HG03460 (cell line): ENCODE data around the gene RFNG.

Experiments
- ATAC-seq: cut with Tn5 transposase; IDR thresholded peaks from one replicate; pipeline ENCODE4 v1.9.1; 2021; ENCODE audit not compliant: unreplicated experiment

Gene RFNG

DNA sequence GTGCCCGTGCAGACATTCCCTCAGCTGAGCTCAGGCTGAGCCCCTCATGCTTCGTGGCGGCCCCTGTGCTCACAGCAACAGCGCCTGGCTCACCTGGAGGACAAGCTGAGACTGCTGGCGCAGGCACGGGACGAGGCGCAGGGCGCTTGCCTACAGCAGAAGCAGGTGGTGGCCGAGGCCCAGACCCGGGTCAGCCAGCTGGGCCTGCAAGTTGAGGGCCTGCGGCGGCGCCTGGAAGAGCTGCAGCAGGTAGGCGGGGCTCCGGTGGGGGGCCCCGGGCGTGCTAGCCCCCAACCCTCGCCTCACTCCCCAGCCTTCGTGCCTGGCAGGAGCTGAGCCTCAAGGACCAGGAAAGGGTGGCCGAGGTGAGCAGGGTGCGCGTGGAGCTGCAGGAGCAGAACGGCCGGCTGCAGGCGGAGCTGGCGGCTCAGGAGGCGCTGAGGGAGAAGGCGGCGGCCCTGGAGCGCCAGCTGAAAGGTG is 21.6 kb downstream of the RFNG start:
- ATAC-seq: no peak

DNA sequence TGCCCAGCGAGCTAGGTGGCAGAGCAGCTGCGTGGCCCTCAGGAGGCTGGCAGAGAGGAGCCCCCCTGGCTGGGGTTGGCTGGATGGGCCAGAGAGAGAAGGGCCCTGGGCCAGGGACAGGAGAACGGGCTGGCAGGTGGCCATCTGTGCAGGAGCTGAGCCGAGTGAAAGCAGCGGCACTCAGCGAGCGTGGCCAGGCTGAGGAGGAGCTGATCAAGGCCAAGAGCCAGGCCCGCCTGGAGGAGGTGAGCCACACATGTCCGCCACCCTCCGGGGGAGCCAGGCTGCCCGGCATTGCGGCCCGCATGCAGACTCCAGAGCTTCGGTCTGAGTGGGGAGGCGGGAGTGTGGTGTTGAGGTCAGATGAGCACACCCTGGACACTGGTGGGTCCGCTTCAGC is 22.2 kb downstream of the RFNG start:
- no peak for ATAC-seq

DNA sequence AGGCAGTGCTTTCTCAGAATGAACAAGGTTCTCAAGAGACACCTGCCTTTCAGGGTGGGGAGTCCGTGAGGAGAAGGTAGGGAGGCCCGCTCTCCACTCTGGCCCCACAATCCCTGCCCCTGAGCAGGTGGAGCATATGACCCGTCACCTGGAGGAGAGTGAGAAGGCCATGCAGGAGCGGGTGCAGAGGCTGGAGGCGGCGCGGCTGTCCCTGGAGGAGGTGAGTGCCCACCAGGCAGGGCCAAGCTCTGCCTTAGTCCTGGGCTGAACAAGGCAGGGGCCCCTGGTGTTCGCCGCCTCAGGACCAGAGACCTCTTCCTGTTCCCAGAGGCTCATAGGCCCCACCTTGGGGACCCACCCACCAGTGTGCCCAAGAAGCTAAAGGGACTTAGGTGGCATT is 22.6 kb downstream of the RFNG start:
- no peak for ATAC-seq

DNA sequence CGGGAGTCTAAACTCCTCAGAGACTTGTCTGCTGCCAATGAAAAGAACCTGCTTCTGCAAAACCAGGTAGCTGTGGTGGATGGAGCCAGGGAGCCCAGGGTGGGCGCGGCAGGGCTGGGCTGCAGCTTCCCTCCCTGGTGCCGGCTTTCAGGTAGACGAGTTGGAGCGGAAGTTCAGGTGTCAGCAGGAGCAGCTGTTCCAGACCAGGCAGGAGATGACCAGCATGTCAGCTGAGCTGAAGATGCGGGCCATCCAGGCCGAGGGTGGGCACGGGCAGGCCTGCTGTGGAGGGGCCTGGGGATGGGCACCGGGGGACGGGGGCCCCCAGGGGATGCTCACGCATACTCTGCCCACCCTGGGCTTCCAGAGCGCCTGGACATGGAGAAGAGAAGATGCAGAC is 23.4 kb downstream of the RFNG start:
- no peak for ATAC-seq

DNA sequence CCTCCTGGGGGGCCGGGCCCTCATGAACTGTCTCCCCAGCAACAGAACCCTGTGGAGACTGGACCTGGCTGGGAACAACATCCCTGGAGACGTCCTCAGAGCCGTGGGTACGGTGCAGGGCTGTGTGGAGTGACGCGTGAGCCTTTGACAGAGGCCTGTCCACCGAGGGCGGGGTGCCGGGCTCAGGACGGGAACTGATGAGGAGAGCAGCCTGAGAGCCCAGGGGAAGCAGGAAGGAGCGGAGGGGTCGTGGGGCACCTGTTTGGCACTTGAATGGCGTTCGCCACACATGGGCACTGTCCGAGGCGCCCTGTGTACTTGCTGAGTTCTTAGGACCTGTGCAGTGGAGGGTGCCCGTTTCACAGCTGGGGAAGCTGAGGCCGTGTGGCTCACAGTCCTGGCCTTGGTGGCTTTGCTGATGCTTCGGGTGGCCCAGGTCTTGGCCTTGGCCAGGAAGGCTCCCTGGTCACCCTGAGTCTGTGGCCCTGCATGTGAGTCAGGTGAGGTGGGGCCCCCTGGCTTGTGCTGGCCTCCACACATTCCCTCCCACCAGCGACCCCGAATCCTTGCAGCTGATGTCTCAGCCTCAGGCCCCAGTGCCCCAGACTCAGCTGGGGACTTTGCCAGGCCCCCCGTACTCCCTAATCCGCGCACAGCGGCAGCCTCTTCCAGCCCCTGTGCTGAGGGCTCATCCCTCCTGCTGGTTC is 26.1 kb downstream of the RFNG start:
- no peak for ATAC-seq

DNA sequence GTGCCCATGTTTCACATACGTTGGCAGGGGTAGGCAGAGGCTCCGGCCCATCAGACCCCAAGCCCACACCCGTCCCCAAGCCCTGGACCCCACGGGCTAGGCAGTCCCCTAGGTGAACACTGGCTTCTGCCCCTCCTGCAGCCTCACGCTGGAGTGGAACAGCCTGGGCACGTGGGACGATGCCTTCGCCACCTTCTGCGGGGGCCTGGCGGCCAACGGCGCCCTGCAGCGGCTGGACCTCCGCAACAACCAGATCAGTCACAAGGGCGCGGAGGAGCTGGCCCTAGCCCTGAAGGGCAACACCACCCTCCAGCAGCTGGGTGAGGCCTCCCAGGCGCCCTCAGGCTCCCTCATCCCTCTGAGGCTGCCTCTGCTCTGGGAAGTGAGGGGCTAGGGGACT is 26.8 kb downstream of the RFNG start:
- no peak for ATAC-seq

DNA sequence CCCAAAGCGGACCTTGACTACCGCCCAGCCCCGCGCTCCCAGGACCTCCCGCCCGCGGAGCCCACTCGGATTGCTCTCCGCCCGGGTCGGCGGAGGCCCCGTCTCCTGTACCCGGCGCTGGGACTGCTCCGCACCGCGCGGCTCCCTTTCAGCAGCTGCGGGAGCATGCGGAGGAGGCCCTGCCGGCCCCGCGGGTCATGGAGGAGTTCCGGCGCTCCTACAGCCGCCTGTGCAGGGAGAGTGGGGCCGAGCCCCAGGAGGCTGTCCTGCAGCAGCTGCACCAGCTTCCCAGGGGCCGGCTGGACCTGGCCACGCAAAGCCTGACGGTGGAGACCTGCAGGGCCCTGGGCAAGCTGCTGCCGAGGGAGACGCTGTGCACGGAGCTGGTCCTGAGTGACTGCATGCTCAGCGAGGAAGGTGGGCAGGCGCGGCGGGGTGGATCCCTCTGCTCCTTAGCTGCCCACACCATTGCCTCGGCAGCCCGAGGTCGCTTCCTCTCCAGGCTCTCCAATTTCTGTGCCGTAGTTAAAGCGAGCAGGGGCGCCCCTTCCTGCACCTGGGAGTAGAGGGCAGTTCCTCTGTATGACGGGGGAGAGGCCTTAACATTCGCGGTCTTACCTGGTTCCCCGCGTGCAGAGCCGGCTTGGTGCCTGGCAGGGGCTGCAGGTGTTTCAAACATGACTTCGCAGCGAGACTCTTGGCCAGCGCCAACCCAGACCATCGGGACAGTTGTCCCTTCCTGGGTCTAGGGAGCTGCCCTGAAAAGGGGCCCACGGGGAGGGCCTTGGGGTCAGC is 28.0 kb downstream of the RFNG start:
- ATAC-seq: peak; percentile 1

DNA sequence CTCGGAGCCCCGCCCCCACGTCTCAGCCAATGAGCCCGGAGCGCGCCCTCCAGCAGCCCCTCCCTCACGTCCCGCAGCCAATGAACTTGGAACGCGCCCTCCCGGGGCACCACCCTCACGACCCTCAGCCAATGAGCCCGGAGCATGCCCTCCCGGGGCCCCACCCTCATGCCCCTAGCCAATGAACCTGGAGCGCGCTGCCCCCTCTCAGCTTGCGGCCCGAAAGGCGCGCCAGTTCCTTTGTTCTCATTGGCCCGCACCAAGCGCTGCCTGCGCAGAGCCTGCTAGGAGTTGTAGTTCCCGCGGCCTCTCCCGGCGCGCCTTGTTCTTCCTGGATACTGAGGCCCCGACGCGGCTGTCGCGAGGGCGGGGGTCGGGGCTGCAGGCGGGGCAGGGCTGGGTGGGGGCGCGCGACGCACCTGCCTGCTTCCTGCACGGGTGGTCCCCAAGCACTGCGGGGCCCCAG is 28.6 kb downstream of the RFNG start, which contains the start of gene LRRC45:
LRRC45 (plus strand) TSS at position 325 of the 466 bp plus-strand sequence. CDS start 339 bp downstream, outside the sequence.
- peak; percentile 81 for ATAC-seq

DNA sequence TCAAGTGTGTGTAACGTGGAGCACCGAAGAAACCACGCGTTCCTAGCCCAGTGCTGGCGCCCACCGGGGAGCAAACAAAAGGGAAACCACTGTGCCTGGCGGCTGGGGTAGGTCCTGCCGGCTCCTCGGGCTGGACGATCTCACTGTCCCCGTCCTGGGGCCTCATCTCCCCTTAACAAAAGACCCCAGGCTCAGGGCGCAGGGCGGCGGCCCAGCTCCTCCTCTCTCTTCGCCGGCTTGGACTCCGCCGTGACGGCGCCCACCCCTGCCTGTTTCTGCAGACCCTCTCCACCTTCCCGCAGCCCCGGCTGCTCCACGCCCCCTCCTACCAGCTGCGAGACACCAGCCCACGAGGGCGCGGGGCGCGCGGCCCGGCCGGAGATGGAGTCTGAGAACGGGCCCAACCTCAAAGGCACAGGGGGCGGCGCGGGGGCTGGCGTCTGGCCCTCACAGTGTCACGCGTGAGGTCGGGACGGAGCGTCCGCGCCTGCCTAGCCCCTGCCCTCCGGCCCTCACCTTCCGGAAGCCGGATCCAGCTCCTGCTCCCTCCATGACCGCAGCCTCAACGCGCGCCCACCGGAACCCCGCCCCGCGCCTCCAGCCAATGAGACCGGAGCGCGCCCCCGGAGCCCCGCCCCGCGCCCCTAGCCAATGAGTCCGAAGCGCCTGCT is 29.2 kb downstream of the RFNG start, which contains the start of gene CENPX:
CENPX (minus strand) TSS at position 569 of the 671 bp plus-strand sequence; CDS start at position 552, 17 bp downstream.
- ATAC-seq: no peak

DNA sequence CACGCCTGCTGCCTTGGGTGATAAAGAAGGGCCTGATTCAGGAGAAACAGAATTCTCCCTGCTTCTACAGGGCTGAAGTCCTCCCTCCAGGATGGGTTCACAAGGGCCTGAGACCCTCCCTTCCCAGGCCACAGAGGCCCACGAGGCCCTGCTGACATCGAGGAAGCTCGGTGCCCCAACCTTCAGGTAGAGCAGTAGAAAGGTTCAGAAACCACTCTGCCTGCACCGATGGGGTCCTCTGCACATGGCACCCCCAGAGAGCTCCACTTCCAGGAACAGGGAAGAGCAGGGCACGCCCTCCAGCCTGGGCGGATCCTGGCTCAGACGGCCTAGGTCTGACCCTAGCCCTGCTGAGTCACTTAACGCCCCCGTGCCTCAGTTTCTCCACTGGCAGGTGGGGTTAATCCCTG is 29.7 kb downstream of the RFNG start:
- ATAC-seq: no peak

DNA sequence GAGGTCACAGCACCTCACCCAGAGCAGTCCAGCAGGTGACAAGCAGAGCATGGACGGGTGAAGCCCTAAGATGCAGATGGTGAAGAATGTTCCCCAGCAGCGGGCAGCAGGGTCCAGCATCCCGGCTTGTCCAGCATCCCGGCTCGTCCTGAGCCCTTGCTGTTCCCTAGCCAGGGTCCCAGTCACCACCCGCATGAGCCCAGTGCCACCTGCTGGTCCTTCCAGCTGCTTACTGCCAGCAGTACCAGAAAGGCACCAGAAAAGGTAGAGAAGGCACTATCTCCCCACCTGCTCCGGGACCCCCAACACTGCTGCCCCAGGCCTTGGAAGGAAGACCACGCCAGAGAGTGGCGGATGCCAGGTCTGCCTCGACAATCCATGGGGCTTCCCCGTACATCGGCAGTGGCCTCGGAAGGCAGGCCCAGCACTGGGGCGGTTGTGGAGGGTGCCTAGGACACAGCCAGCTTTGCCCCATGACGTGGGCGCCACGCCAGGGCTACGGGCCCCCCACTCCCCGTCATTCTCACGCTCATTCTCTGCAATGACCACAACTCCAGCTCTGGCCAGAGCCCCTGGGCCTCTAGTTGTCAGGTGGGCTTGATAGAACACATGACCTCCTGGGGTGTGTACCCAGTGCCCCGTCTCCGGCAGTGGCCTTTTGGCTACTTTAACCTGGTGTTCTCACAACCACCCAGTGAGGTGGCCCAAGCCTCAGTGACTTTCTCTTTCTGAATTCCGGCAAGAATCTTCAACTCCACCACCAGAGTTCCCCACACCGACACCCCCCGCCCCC is 30.3 kb downstream of the RFNG start:
- no peak for ATAC-seq

DNA sequence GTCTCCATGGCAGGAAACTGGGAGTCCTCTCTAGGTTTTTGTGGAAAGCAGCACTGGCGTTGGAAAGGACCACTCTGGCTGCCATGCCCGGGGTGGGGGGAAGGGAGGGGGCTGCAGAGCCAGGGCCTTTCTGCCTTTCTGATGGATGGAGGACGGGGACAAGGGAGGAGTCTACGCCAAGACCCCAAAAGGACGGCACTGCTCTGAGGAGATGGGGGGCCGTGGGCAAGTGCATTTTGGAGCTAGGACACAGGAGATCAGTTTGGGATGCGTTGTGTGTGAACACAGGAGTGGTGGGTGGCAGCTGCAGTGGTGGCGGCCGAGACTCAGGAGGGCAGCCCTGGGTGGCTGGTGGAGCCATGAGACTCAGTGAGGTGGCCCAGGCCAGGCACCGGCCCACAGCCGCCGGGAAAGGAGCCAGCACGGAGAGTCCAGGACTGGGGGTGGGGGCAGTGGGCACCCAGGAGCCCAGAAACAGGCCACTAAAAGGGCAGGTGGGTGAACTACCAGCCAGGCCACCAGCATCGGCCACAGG is 31.0 kb downstream of the RFNG start:
- no peak for ATAC-seq

DNA sequence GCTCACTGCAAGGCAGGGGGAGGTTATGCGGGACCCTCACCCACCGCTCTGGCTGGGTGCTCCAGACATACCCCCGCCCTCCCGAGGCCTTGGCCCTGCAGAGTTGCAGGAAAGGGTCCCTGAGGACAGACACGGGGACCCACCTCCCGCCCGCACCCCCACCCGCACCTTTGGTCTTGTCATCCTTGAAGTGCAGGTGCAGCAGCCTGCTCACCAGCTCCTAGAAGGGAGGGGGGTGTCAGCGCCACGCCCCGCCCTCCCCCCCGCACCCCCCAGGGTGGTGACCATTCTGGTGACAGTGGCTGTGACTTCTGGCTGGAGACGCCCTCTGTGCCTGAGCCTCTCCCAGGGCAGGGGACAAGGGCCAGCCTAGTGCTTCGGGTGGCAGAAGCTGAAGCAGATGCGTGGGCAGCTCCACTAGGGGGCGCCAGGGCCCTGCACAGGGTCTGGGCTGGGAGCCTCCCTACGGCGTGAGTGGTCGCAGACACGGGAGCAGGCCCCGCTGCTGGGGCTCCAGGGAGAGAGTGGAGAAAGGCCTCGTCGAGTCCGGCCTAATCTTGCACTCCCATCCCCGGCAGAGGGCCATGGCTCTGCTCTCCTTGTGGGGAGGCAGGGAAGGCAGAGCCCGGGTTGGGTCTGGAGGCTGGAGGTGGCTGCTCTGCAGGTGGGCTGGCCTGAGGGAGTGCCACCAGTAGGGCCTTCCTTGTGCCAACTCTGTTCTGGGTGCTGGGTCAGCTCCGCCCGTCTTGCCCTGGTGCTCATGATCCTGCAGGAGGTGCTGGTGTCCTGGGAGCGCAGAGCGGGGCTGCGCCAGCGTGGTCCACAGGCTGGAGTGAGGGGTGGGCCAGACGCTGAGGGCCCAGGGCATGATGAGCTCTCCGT is 31.7 kb downstream of the RFNG start:
- ATAC-seq: no peak

DNA sequence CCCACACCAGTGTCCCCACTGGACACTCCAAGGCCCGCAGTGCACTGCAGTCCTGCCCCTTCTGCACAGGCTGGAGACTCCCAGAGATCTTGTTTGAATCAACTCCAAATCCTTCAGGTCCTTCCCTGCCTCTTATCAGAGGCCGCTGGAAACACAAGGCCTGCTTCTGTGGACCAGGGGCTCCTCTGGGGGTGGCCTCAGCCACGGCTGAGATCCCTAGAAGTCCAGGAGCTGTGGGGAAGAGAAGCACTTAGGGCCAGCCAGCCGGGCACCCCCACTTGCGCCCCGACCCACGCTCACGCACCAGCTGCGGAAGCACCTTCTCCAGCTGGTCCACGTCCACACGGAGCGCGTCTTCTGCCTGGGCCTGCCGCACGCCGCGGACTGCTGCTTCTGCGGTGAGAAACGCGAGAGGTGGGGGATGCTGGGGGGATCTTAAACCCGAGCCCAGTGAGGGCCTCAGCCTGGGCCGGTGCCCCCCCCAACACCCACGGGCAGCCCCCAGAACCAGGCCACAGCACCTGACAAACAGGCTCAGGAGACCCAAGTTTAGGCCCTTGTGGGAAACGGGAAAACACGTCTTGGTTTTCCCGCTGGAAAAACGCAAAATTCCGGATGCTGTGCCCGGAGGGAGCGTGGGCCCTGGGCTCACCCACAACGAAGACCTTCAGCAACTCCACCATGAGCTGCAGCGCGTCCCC is 32.5 kb downstream of the RFNG start:
- no peak for ATAC-seq

DNA sequence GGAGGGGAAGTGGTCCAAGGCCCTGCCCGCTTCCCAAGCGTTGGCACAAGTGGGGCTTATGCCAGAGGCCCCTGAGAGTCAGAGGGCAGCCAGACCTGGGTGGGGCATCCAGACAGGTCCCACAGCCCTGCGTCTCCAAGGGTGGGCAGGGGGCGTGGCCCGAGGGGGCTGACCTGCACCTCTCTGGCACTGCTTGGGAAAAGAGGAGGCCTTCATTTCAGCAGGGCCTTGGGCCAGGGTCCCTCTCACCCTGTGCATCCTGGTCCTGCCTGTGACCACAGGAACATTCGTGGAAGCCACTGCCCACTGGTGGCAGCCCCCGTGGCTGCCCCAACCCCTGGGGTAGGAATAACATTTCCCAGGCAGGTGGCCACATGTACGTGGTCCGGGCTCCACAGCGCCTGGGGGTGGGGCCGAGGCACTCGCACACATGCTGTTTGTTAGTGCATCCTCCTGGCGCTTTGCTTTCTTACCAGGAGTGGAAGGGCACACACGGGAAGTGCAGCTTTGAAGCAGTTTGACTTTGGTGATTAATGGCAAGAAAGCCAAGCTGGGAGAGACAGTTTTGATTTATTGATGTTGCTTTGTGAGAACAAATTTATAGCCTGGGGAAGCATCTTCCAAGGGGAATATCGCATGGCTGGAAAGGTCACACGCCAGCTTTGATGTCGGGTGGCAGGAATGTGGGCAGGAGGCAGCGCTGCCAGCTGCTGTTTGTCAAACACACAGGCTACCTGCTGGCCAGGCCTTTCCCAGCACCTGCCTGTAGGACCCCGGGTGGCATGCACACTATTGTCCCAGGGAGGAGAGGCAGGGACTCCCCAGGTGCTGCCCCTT is 33.2 kb downstream of the RFNG start:
- no peak for ATAC-seq

DNA sequence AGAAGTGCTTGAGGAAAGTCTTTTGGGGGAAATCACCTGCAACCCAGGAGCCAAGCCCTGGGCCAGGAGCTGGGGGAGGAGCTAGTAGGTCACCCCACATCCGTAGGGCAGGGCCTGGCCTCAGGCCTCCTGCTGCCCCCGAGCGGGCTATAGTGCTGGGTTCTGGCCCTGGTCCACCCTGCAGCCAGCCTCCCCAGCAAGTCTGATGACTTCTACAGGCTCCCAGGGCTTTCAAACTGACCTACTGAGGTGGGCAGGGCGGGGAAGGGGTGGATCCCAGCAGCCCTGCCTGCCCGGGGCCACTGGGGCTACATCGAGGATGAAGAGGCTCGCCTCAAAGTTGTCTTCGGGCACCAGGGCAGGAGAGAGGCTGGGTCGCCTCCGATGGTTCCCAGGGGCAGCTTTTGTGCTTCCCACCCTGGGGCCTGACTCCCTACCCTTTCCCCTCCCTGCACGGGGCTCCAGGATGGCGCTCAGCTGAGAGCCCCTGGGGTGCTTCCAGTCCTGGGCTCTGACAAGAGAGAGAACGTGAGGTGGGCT is 33.9 kb downstream of the RFNG start:
- no peak for ATAC-seq

DNA sequence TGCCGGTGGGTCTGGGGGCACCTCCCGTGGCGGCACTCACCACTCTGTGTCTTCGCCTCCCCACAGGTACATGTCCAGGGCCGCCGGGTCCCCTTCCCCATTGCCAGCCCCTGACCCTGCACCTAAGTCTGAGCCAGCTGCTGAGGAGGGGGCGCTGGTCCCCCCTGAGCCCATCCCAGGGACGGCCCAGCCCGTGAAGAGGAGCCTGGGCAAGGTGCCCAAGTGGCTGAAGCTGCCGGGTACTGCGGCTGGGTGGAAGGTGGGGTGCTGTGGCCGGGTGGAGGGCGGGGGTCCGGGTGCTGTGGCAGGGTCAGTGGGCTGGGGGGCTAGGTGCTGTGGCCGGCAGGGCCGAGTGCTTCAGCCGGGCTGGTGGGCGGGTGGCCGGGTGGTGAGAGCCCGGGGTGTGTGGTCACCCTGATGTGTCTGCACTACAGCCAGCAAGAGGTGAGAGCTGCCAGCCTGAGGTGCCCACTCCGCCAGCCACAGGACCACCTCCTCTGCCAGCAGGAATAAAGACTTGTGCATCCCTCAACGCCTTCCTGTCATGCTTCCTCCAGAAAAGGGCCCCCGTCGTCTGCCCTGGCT is 34.6 kb downstream of the RFNG start:
- ATAC-seq: no peak
